Activated T-helper 17 cell treated with anti-CD3 and anti-CD28 coated beads, Interleukin-2, amount 50 U/mL, for 72 hours (primary cell): ENCODE measurements around the gene ZNF792. TPM values are rescaled to one million over a fixed set of nuclear protein-coding genes. Genes with fewer than 3 reads are reported as not detected.
A peak's percentile ranks its signal among the peaks of the same experiment; 100 is the strongest.

Experiments used
- ATAC-seq: fragments of 150-1000 bp; cut with Tn5 transposase; replicated peaks from 2 replicates; pipeline ENCODE4 v1.10.0; 2021; ENCODE audit warnings: mild to moderate bottlenecking, moderate library complexity
- H3K27ac Mint-ChIP-seq: one replicate; pipeline ENCODE4 v1.8.0; 2022; ENCODE audit warnings: mixed read lengths
- H3K27me3 Mint-ChIP-seq: one replicate; pipeline ENCODE4 v1.8.0; 2022; ENCODE audit warnings: mixed read lengths
- H3K36me3 Mint-ChIP-seq: one replicate; pipeline ENCODE4 v1.8.0; 2022; ENCODE audit warnings: low read depth, mild to moderate bottlenecking, mixed read lengths
- H3K4me1 Mint-ChIP-seq: one replicate; pipeline ENCODE4 v1.8.0; 2022; ENCODE audit warnings: mixed read lengths
- H3K4me3 Mint-ChIP-seq: one replicate; pipeline ENCODE4 v1.8.0; 2022; ENCODE audit warnings: mild to moderate bottlenecking, mixed read lengths
- H3K9me3 Mint-ChIP-seq: one replicate; pipeline ENCODE4 v1.8.0; 2022; ENCODE audit warnings: mixed read lengths
- total RNA-seq, 2 donors: library from RNA; stranded (reverse); gene quantifications; one replicate each; pipeline ENCODE4 v1.2.3, GENCODE V29; 2022

The ZNF792 gene
- total RNA-seq, 2 donors from 2014 or later, result 7.6 to 7.9 TPM

DNA sequence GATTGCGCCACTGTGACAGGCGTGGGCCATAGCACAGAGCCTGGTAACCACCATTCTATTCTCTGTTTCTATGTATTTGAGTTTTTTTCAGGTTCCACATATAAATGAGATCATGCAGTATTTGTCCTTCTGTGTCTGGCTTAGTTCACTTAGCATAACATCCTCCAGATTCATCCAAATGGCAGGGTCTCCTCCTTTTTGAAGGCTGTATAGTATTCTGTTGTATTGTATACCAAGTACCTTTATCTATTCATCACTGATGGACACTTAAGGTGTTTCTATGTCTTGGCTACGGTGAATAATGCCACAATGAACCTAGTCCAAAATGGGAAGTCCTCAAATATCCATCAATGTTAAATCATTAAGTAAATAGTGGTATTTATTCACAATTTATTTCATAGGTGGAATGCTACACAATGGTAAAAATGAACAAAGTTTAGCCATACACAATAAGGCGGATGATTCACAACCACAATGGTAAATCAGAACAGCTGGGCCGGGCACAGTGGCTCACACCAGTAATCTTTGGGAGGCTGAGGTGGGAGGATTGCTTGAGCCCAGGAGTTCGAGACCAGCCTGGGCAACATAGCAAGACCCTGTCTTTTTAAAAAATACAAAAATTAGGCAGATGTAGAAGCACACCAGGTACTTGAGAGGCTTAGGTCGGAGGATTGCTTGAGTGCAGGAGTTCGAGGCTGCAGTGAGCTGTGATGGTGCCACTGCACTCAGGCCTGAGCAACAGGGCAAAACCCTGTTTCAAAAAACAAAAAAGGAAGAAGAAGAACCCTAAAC lies 27.7 kb upstream of the ZNF792 start:
- Mint-ChIP-seq H3K4me3 (peak overlapping the region; percentile 70), H3K36me3 (peaks cover 7% of the 10 kb centered on the region), H3K27ac (peak overlapping the region; percentile 85), H3K27me3 (no peaks in the 10 kb centered on the region), H3K4me1 (peaks cover 25% of the 10 kb centered on the region), H3K9me3 (no peaks in the 10 kb centered on the region)
- peak; percentile 22 for ATAC-seq

- ATAC-seq, result peak; percentile 84
- Mint-ChIP-seq H3K9me3 (no peaks in the 10 kb centered on the region), H3K27ac (peak overlapping the region; percentile 85), H3K36me3 (peaks cover 7% of the 10 kb centered on the region), H3K27me3 (no peaks in the 10 kb centered on the region), H3K4me3 (peak overlapping the region; percentile 70), H3K4me1 (peaks cover 29% of the 10 kb centered on the region)
Observed at GRCh38 chr19:34990578-34991192, 26.7 kb upstream of the ZNF792 start.

GRCh38 chr19:34989298-34989697 lies 25.3 kb upstream of the ZNF792 start:
- peaks cover 36% of the 10 kb centered on the region for H3K4me1 Mint-ChIP-seq
- H3K27me3 Mint-ChIP-seq, result no peaks in the 10 kb centered on the region

GRCh38 chr19:34988119-34988518 lies 24.1 kb upstream of the ZNF792 start:
- Mint-ChIP-seq H3K4me3 (peak overlapping the region; percentile 70), H3K4me1 (peaks cover 36% of the 10 kb centered on the region), H3K36me3 (peaks cover 7% of the 10 kb centered on the region), H3K9me3 (no peaks in the 10 kb centered on the region), H3K27me3 (no peaks in the 10 kb centered on the region), H3K27ac (no peak overlapping the region)
- no peak for ATAC-seq

More at GRCh38 chr19:34989298-34989697, 25.3 kb upstream of the ZNF792 start:
- ATAC-seq, result peak; percentile 25
- H3K36me3 Mint-ChIP-seq, result peaks cover 7% of the 10 kb centered on the region
- H3K27ac Mint-ChIP-seq, result peak overlapping the region; percentile 85
- H3K9me3 Mint-ChIP-seq, result no peaks in the 10 kb centered on the region
- H3K4me3 Mint-ChIP-seq, result peak overlapping the region; percentile 70

- Mint-ChIP-seq H3K27me3 (no peaks in the 10 kb centered on the region), H3K4me3 (peak overlapping the region; percentile 75), H3K27ac (peak overlapping the region; percentile 83), H3K36me3 (peaks cover 2% of the 10 kb centered on the region), H3K4me1 (peaks cover 20% of the 10 kb centered on the region), H3K9me3 (no peaks in the 10 kb centered on the region)
- peak; percentile 36 for ATAC-seq
Observed at GRCh38 chr19:34985249-34986022, 21.4 kb upstream of the ZNF792 start.

DNA sequence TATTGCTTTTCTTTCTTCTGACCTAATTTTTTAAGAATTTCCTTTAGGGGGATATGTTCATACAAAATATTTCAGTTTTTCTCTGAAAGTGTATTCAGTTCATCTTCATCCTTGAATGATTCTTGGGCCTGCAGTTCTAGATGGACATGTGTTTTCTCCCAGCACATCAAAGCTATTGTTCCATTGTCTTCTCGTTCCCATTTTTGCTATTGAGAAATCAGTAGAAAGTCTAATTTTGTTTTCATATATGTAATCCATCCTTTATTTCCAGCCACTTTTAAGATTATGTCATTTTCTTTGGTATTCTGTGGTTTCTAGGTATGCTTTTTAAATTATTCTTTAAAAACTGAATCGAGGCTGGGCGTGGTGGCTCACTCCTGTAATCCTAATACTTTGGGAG lies 20.3 kb upstream of the ZNF792 start:
- Mint-ChIP-seq H3K36me3 (no peaks in the 10 kb centered on the region), H3K4me1 (peaks cover 15% of the 10 kb centered on the region), H3K27ac (no peak overlapping the region), H3K27me3 (no peaks in the 10 kb centered on the region), H3K9me3 (no peaks in the 10 kb centered on the region), H3K4me3 (no peak overlapping the region)
- ATAC-seq, result no peak

GRCh38 chr19:34983786-34984185 lies 19.8 kb upstream of the ZNF792 start:
- Mint-ChIP-seq H3K27me3 (no peaks in the 10 kb centered on the region), H3K4me3 (no peak overlapping the region), H3K9me3 (no peaks in the 10 kb centered on the region), H3K4me1 (peaks cover 15% of the 10 kb centered on the region), H3K27ac (no peak overlapping the region), H3K36me3 (no peaks in the 10 kb centered on the region)
- ATAC-seq, result no peak

GRCh38 chr19:34982275-34982674 lies 18.2 kb upstream of the ZNF792 start:
- no peak for ATAC-seq
- no peaks in the 10 kb centered on the region for H3K36me3 Mint-ChIP-seq
- peaks cover 11% of the 10 kb centered on the region for H3K4me1 Mint-ChIP-seq
- H3K9me3 Mint-ChIP-seq, result no peaks in the 10 kb centered on the region
- no peak overlapping the region for H3K4me3 Mint-ChIP-seq
- no peaks in the 10 kb centered on the region for H3K27me3 Mint-ChIP-seq
- H3K27ac Mint-ChIP-seq, result no peak overlapping the region

GRCh38 chr19:34979819-34980640 lies 16.0 kb upstream of the ZNF792 start:
- no peaks in the 10 kb centered on the region for H3K27me3 Mint-ChIP-seq
- no peaks in the 10 kb centered on the region for H3K36me3 Mint-ChIP-seq
- H3K4me3 Mint-ChIP-seq, result no peak overlapping the region
- H3K9me3 Mint-ChIP-seq, result peaks cover 5% of the 10 kb centered on the region
- H3K4me1 Mint-ChIP-seq, result peaks cover 8% of the 10 kb centered on the region
- ATAC-seq, result no peak
- H3K27ac Mint-ChIP-seq, result no peak overlapping the region

DNA sequence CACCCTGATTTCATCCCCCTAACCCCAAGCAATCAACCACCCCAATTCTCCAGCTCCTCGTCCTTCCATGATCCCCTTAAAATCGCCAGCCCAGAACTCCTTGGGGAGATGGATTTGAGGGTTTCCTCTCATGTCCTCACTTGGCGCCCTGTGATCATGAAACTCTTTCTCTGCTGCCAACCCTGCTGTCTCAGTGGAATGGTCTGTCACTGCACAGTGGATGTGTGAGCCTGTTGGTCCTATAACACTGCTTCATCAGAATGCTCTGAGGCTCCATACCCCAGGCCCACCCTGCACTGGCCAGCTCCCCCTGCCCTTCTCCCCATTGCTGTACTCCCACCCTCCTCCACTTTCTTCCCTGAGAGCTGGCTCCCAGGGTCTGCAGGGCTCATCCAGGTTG lies 12.6 kb upstream of the ZNF792 start:
- H3K4me3 Mint-ChIP-seq, result no peak overlapping the region
- H3K27me3 Mint-ChIP-seq, result no peaks in the 10 kb centered on the region
- peaks cover 13% of the 10 kb centered on the region for H3K4me1 Mint-ChIP-seq
- peak overlapping the region; percentile 0 for H3K27ac Mint-ChIP-seq
- no peaks in the 10 kb centered on the region for H3K36me3 Mint-ChIP-seq
- peaks cover 5% of the 10 kb centered on the region for H3K9me3 Mint-ChIP-seq
- no peak for ATAC-seq

DNA sequence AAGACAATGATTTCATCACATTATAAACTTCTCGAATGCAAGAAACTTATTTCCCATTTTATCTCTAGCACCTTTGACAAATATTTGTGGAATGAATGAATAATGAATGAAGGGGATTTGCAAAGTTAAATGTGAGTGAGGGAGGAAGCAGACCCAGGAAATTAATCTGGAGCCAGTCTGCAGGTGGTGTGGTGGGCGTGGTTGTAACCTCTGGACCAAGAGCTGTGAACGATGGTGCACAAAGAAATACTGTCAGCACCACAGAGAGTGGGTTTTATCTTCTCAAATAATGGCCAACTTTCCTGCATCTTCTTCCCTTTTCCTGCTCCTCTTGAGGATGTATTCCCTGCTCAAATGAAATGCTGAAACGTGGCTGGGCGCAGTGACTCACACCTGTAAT lies 11.0 kb upstream of the ZNF792 start:
- Mint-ChIP-seq H3K27ac (peak overlapping the region; percentile 0), H3K27me3 (no peaks in the 10 kb centered on the region), H3K4me3 (peak overlapping the region; percentile 65), H3K36me3 (no peaks in the 10 kb centered on the region), H3K4me1 (peaks cover 13% of the 10 kb centered on the region), H3K9me3 (peaks cover 5% of the 10 kb centered on the region)
- no peak for ATAC-seq

GRCh38 chr19:34974646-34975045 lies 10.6 kb upstream of the ZNF792 start:
- H3K27me3 Mint-ChIP-seq, result no peaks in the 10 kb centered on the region
- H3K4me3 Mint-ChIP-seq, result peak overlapping the region; percentile 65

DNA sequence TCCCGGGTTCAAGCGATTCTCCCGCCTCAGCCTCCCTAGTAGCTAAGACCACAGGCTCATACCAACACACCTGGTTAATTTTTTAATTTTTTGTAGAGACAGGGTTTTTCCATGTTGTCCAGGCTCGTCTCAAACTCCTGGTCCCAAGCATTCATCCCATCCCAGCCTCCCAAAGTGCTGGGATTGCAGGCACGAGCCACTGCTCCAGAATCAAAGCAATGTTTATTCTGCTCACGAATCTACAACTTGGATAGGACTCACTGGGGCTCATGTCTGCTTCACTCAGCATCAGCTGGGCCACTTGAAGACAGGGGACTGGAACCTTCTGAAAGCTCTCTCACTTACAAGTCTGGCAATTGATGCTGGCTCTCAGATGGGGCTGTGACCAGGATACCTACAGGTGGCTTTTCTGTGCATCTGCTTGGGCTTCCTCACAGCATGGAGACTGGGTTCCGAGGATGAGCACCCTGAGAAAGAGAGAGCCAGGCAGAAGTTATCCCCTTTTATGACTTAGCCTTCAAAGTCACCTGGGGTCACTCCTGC lies 8.2 kb upstream of the ZNF792 start:
- no peak overlapping the region for H3K27ac Mint-ChIP-seq
- H3K27me3 Mint-ChIP-seq, result no peaks in the 10 kb centered on the region
- peaks cover 13% of the 10 kb centered on the region for H3K4me1 Mint-ChIP-seq
- H3K9me3 Mint-ChIP-seq, result peaks cover 5% of the 10 kb centered on the region
- no peak for ATAC-seq
- H3K4me3 Mint-ChIP-seq, result no peak overlapping the region
- no peaks in the 10 kb centered on the region for H3K36me3 Mint-ChIP-seq

More at GRCh38 chr19:34974646-34975045, 10.6 kb upstream of the ZNF792 start:
- Mint-ChIP-seq H3K4me1 (peaks cover 13% of the 10 kb centered on the region), H3K9me3 (peaks cover 5% of the 10 kb centered on the region), H3K27ac (peak overlapping the region; percentile 0), H3K36me3 (no peaks in the 10 kb centered on the region)
- ATAC-seq, result no peak
